OCI-LY7 (cell line): ENCODE measurements around the gene MCF2L2. TPM values are rescaled to one million over a fixed set of nuclear protein-coding genes. Genes with fewer than 3 reads are reported as not detected.

Experiments
- BruUV-seq: library from RNA; stranded (reverse); fragments of 400-500 nt; replicated peaks from 2 replicates; lab custom pipeline; 2021; lab: Mats Ljungman, UMichigan
- CTCF ChIA-PET: fragments of 300-600 bp; sonication (Branson Sonifier 250); formaldehyde crosslinking; loops from one replicate; lab custom pipeline; 2022; ENCODE audit warnings: antibody characterized with exemption; ENCODE audit not compliant: unreplicated experiment; lab: Charles Lee
- POLR2A ChIA-PET: fragments of 300-600 bp; sonication (Branson Sonifier 250); formaldehyde crosslinking; loops from one replicate; lab custom pipeline; 2022; ENCODE audit warnings: antibody characterized with exemption; lab: Charles Lee
- DNase-seq: peaks from one replicate; pipeline ENCODE4 v3.0.0-alpha.2; 2015; ENCODE audit warnings: low spot score
- H2AFZ ChIP-seq: fragments of 200-600 bp; sonication (generic), shearing (Covaris generic); 2 replicates; pipeline ENCODE4 v1.6.1; 2014; ENCODE audit warnings: mild to moderate bottlenecking, antibody characterized with exemption, low read length, moderate library complexity
- H3K27ac ChIP-seq: fragments of 200-600 bp; sonication (generic); 2 replicates; pipeline ENCODE4 v1.5.1; 2014; ENCODE audit warnings: mixed run types, low read depth, mild to moderate bottlenecking, moderate library complexity, low read length, inconsistent platforms; ENCODE audit not compliant: poor library complexity, severe bottlenecking
- H3K36me3 ChIP-seq: fragments of 200-600 bp; sonication (generic); 2 replicates; pipeline ENCODE4 v1.6.1; 2014; ENCODE audit warnings: mild to moderate bottlenecking, antibody characterized with exemption, low read length, moderate library complexity, mixed read lengths; ENCODE audit not compliant: insufficient read depth
- H3K4me1 ChIP-seq: fragments of 200-600 bp; sonication (generic); 2 replicates; pipeline ENCODE4 v1.5.1; 2014; ENCODE audit warnings: mild to moderate bottlenecking, low read length; ENCODE audit not compliant: insufficient read depth, poor library complexity, severe bottlenecking
- H3K4me2 ChIP-seq: fragments of 200-600 bp; sonication (generic); 2 replicates; pipeline ENCODE4 v1.6.1; 2014; ENCODE audit warnings: mild to moderate bottlenecking, low read length
- H3K4me3 ChIP-seq: fragments of 200-600 bp; sonication (generic); 2 replicates; pipeline ENCODE4 v1.5.1; 2014; ENCODE audit warnings: mild to moderate bottlenecking, low read depth, low read length; ENCODE audit not compliant: poor library complexity, severe bottlenecking
- H3K79me2 ChIP-seq: fragments of 200-600 bp; sonication (generic); 2 replicates; pipeline ENCODE4 v1.6.1; 2016; ENCODE audit warnings: low read depth, mild to moderate bottlenecking, low read length, moderate library complexity, mixed read lengths; ENCODE audit not compliant: insufficient read depth
- H3K9me2 ChIP-seq: fragments of 200-600 bp; sonication (generic); 2 replicates; pipeline ENCODE4 v1.6.1; 2016; ENCODE audit warnings: mild to moderate bottlenecking, low read length, mixed read lengths; ENCODE audit not compliant: insufficient read depth
- H3K9me3 ChIP-seq: fragments of 200-600 bp; sonication (generic); 2 replicates; pipeline ENCODE4 v1.6.1; 2014; ENCODE audit warnings: mild to moderate bottlenecking, mixed run types, low read length, mixed read lengths
- H4K20me1 ChIP-seq: fragments of 200-600 bp; sonication (generic); 2 replicates; pipeline ENCODE4 v1.6.1; 2014; ENCODE audit warnings: mild to moderate bottlenecking, antibody characterized with exemption, low read length, moderate library complexity, mixed read lengths; ENCODE audit not compliant: insufficient read depth
- EZH2phosphoT487 ChIP-seq: fragments of 200-600 bp; sonication (generic); IDR thresholded peaks from 2 replicates; pipeline ENCODE4 v1.6.1; 2018; ENCODE audit warnings: low read depth, borderline replicate concordance, mild to moderate bottlenecking, mixed run types, antibody characterized with exemption, low read length, moderate library complexity, mixed read lengths
- intact Hi-C: fragments of 100-400 bp; cut with micrococcal nuclease; formaldehyde crosslinking; loops from one replicate; pipeline ENCODE4 v1.10.0; 2022; ENCODE audit not compliant: unreplicated experiment
- total RNA-seq, 2 experiments: library from RNA; depleted of rRNA in 1 of 2; stranded (reverse); fragments of >200 nt in 1 of 2; shearing (Covaris generic) in 1 of 2; gene quantifications; 2 replicates each; pipeline ENCODE4 v1.2.3, GENCODE V29; 2014 to 2022
- TF ChIP-seq, protein P1 (sequence below): fragments of 200-600 bp; sonication (generic); conservative IDR thresholded peaks from 2 replicates; pipeline ENCODE4 v1.5.1; 2014; ENCODE audit warnings: mild to moderate bottlenecking, antibody characterized with exemption, low read length, moderate library complexity, mixed read lengths

The MCF2L2 gene
- total RNA-seq, 2 experiments from 2014 or later: 6.6 to 8.0 TPM

DNA sequence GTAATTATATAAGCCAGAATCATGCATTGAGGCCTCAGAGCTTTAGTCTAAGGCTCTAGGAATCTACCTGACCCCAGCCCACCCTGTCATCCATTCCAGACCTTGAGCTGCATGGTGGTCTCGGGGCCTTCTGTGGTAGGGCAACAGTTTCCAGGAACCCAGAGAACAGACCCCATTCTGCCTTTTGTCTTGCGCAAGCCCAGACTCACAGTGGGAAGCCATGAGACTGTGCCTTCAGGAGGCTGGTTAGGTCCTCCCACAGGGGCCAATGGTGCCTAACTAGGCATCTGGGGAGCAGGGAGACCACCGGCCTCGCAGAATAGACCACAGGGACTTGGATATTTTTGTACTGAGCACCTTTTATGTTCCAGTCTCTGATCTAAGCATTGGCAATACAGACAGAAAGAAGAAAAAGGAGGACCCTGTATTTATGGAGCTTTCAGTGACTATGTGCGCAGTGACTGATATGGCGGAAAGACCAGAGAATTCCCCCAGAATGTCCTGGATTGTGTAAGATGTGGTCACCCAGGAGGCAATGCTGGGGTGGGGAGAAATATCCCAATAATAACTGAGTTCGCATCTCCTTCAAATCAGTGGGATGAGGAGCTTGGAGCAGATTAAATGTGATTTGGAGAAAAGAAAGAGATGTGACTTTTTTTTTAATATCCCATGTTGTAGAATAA lies 40.1 kb downstream of the MCF2L2 start:
- Histone ChIP-seq H3K4me3 (no peak overlapping the region), H2AFZ (no peak overlapping the region), H3K27ac (no peak overlapping the region), H3K9me3 (no peaks in the 10 kb centered on the region), H3K79me2 (no peaks in the 10 kb centered on the region), H3K36me3 (no peaks in the 10 kb centered on the region), H3K9me2 (no peaks in the 10 kb centered on the region), H3K4me2 (no peak overlapping the region), H3K4me1 (no peaks in the 10 kb centered on the region), H4K20me1 (no peaks in the 10 kb centered on the region)
- intact Hi-C loops: no loop called here
- DNase-seq: no peak
- POLR2A ChIA-PET: interaction anchor here (0.9 kb wide), 1 partner anchor 144 kb away, joined by 3 read pairs; no protein-coding TSS in a partner anchor
- no TSS peak for BruUV-seq
- TF ChIP-seq, protein P1, sequence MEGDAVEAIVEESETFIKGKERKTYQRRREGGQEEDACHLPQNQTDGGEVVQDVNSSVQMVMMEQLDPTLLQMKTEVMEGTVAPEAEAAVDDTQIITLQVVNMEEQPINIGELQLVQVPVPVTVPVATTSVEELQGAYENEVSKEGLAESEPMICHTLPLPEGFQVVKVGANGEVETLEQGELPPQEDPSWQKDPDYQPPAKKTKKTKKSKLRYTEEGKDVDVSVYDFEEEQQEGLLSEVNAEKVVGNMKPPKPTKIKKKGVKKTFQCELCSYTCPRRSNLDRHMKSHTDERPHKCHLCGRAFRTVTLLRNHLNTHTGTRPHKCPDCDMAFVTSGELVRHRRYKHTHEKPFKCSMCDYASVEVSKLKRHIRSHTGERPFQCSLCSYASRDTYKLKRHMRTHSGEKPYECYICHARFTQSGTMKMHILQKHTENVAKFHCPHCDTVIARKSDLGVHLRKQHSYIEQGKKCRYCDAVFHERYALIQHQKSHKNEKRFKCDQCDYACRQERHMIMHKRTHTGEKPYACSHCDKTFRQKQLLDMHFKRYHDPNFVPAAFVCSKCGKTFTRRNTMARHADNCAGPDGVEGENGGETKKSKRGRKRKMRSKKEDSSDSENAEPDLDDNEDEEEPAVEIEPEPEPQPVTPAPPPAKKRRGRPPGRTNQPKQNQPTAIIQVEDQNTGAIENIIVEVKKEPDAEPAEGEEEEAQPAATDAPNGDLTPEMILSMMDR: no peak
- TF ChIP-seq EZH2phosphoT487: no peak
- CTCF ChIA-PET: no interaction called here

- no peaks in the 10 kb centered on the region for H3K36me3 ChIP-seq
- no peak overlapping the region for H2AFZ ChIP-seq
- no peaks in the 10 kb centered on the region for H3K9me3 ChIP-seq
- no peak overlapping the region for H3K4me3 ChIP-seq
- DNase-seq: no peak
- POLR2A ChIA-PET: no interaction called here
- no TSS peak for BruUV-seq
- no peaks in the 10 kb centered on the region for H3K4me1 ChIP-seq
- CTCF ChIA-PET: no interaction called here
- no peak overlapping the region for H3K4me2 ChIP-seq
- TF ChIP-seq, protein P1: no peak
- no peak for TF ChIP-seq EZH2phosphoT487
- H3K79me2 ChIP-seq: no peaks in the 10 kb centered on the region
- H3K9me2 ChIP-seq: no peaks in the 10 kb centered on the region
- no peak overlapping the region for H3K27ac ChIP-seq
- intact Hi-C loops: no loop called here
- no peaks in the 10 kb centered on the region for H4K20me1 ChIP-seq
Observed at GRCh38 chr3:183387797-183388196, 40.6 kb downstream of the MCF2L2 start.

DNA sequence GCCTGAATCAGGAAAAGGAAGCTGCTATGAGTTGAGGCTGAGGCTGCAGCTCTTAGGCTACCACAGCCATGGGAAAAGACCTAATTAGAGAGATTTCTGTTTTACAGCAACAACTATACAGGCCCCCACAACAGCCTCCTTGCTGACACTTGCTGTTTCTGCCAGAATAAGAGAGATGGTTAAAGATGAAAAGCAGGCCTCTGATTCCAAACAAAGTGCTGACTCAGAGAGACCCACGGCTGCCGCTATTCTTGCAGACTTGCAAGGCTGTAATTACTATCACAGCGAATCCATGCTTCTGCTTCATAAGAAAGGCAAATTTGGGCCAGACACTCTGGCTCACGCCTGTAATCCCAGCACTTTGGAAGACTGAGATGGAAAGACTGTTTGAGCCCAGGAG lies 41.8 kb downstream of the MCF2L2 start:
- H3K27ac ChIP-seq: no peak overlapping the region
- no peak for DNase-seq
- TF ChIP-seq, protein P1: no peak
- no peak for TF ChIP-seq EZH2phosphoT487
- H2AFZ ChIP-seq: no peak overlapping the region
- H4K20me1 ChIP-seq: no peaks in the 10 kb centered on the region
- POLR2A ChIA-PET: interaction anchor here (0.6 to 0.8 kb wide), 2 partner anchors 263 to 377 kb away, joined by 3 to 6 read pairs; no protein-coding TSS in a partner anchor
- intact Hi-C loops: loop anchor here (1.0 kb wide), 1 partner anchor 264 kb away; no protein-coding TSS in a partner anchor
- H3K9me2 ChIP-seq: no peaks in the 10 kb centered on the region
- H3K36me3 ChIP-seq: no peaks in the 10 kb centered on the region
- H3K4me2 ChIP-seq: no peak overlapping the region
- BruUV-seq: no TSS peak
- H3K4me1 ChIP-seq: peaks cover 7% of the 10 kb centered on the region
- no peaks in the 10 kb centered on the region for H3K9me3 ChIP-seq
- no peaks in the 10 kb centered on the region for H3K79me2 ChIP-seq
- no peak overlapping the region for H3K4me3 ChIP-seq
- CTCF ChIA-PET: interaction anchor here (1.2 kb wide), 1 partner anchor 264 kb away, joined by 3 read pairs; no protein-coding TSS in a partner anchor
